SIG-M5 treated with dmso at 0.1 percent for 504 hours (cell line): Measurements from ENCODE around the gene CPNE1.
A peak's percentile ranks its signal among the peaks of the same experiment; 100 is the strongest.

Experiments
- DNase-seq: peaks from one replicate; lab custom pipeline; 2025; ENCODE audit not compliant: unreplicated experiment; lab: John Stamatoyannopoulos, UW

CPNE1 gene

DNA sequence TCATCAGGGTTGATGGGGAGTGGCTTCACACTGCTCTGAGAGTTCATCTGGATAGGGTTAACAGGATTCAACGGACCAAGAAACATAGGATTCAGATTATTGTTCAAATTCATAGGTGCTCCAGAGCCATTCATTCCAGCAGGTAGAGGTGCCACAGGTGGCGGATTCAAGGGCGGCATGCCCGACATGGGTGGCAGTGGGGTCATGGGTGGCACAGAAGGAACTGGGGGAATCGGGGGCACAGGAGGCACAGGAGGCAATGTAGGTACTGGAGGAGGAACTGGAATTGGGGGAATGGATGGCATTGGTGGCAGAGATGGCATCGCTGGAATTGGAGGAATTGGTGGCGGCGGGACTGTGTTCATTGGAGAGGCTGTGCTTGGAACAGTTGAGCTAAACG is 10.3 kb downstream of the CPNE1 start:
- no peak for DNase-seq

DNA sequence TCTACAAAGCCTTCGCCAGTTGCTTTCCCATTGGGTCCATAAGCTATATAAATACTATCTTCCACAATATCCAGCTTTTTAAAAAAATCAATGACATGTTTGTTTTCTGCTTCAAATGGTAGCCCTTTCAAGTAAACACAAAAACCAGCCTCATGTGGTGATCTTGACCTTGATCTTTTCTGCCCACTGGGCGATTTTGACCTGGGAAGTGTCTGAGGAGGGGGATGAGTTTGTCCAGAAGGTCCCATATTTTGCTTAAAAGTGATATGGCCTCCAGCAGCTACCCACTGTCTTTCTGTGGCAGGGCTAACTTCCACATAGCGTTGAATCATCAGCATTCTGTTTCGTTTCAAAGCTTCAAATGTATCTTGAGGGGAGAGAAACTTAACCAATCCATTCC is 10.8 kb downstream of the CPNE1 start:
- no peak for DNase-seq

DNA sequence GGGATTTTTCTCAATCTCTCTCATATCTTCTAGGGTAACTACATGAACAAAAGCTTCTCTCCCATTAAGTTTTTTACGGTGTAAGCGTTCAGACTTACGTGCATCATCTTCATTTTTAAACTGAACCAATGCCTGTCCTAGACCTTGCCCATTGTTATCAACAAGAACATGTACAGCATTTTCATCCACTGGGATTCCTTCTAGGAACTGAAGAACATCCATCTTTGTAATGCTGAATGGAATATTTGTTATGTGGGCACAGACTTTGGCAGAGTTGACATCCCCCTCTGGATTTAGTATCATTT is 11.3 kb downstream of the CPNE1 start:
- DNase-seq, result no peak

DNA sequence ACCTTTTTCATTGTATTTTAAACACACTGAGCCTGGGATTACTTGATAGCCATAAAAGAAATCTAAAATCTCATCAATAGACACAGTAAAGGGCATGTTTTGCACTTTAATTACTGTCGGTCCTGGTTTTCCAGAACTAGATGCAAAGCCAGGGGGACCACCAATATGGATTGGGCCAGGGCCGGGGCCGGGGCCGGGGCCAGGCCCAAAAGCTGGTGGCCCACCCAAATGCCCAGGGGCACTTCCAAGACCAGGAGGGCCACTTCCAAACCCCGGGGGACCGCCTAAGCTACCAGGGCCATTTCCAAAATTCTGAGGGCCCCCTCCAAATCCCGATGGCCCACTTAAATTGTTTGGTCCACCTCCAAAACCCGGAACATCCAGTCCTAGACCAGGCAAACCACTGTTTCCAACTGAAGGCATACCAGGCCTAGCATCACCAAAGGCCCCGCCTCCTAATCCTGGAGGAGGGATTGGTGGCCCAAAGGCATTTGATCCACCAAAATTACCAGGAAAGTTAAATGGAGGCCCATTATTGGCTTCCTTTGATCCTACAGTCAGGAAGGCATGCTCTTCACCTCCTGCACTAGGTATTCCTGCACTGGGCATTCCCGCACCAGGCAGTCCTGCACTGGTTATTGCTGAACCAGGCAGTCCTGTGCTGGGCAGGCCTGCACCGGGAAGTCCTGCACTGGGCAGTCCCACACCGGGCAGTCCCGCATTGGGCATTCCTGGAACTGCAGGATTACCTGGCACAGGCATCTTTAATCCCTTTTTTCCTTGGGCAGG is 11.9 kb downstream of the CPNE1 start:
- DNase-seq, result no peak

DNA sequence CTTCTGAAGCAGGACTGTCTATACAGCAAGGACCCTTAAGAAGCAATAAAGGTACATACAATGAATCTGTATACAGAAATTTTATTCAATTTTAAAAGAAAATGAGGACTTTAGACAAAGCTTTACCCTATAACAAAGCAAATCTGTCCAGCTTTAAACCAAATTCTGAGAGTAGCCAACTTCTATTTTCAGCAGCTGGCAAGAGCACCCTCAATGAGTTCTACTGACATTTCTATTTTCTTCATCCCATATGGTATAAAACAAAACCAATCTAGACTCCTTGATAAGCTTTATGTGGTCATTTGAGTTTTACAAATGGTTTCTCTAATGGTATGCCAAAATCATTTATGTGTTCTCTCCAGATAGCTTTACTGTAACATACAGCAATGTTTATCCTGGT is 12.7 kb downstream of the CPNE1 start:
- DNase-seq, result no peak

DNA sequence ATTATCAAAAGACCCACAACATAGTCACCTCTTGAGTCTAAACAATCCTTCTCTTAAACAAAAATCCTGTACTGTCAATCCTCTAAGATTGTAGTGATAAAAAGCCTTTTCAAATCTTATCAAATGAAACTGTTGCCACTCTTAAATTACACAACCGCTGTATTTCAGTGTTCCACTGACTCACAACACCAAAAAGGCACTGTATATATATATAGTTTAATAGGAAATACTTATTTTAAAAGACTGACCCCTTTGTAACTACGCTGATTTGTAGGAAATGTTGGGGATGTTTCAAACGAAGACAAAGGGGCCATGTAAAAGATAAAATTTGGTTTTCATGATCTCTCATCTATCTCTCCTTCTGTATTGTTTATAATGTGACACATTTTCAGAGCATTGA is 14.1 kb downstream of the CPNE1 start:
- no peak for DNase-seq

DNA sequence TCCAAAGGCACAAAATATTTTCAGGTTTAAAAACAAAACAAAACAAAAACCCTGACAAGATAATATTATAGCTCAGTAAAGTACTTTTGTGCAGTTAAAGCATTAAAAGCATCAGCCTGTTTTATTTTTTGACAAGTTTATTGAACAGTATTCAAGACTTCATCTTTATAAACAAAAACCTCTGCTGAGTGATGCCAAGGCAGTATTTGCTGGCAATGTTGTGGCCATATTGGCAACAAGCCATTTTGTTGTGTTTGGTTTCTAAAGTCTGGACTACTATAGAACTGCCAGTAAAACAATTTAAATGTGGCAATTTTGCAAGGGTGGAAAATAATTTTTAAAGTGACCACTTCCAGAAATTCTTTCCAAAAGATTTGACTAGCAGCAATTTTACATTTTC is 15.9 kb downstream of the CPNE1 start:
- DNase-seq, result no peak

DNA sequence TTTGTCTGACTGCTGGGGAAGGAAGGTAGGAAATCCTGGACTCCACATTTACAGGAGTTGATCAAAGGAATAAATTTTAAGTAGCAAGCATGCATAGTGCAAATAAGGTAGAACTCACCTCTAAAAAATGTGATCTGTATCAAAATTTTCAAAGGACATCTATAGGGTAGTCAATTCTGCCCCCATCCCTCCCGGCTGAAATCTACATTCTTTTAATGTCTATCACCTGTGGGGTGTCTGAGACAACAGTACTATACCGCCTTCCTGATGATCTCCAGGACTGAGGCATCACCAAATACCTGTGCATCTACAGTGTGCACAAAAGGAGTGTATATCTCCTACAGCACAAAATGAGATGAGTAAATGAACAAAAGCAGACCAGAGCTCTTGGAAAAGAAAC is 19.9 kb downstream of the CPNE1 start:
- no peak for DNase-seq

DNA sequence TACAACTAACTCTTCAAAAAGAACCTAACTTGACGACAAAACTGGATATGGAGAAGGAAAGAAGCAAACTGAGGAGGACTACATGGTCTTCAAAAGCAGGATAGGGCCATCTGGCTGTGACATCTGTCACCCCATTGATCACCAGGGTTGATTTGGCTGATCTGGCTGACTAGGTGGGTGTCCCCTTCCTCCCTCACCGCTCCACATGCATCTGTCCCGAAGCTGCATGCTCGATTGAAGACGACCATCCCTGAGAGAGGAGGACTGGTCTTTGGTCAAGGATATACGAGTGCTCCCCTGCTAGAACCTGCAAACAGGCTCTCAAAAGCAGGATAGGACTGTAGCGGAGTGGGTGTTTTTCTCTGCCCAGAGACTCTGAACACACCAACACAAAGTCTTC is 21.7 kb downstream of the CPNE1 start:
- DNase-seq, result no peak

DNA sequence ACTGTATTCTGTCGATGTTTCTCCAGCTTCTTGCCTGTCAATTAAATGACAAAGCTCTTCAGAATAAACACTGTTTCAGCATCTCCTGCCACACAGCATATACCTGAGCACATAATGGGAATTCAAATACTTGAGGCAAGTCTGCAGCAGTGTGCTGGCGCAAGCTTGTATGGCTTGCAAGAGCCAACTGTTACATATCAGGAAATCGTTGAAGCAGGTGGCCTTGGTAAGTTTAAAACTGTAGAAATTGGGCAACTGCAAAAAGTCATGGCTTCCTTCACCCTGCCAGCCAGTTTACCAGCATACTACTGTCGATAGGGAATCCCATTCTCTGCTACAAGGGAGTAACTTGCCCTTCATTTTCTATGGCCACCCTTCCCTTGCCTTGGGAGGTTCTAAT is 23.0 kb downstream of the CPNE1 start:
- DNase-seq, result no peak

DNA sequence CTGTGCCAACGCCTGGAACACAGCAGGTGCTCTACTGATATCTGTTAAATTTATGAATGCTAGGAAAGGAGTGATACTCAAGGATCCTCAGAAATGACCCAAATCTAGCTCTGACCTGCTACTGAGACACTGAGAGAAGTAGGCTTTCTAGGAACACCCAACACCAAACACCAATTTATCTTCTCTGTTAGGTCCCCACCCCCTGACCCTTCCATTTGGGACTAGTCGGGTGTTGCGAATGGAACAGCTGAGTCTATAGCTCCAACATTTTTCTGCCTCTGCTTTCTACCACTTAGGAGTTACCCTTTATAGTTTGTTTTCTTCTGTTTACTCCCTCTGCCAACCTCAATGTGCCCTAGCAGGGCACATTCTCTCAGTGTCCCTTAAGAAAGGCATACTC is 24.0 kb downstream of the CPNE1 start:
- DNase-seq, result no peak

DNA sequence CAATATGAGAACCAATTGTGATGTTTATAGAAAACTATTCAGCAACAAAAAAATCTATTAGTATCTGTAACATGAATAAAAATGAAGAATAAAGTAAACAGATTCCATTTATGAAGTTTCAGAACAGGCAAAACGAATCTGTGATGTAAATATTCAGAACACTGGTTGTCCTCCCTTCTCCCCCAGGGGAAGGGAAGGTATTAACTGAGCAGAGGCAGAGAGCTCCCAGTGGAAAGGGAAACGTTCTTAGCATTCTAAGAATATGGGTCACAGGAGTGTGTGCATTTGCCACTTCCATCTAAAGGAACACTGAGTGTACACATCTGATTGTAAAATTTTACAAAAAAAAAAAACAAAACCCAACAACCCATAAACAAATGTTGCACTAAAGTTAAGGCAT is 25.9 kb downstream of the CPNE1 start:
- no peak for DNase-seq

DNA sequence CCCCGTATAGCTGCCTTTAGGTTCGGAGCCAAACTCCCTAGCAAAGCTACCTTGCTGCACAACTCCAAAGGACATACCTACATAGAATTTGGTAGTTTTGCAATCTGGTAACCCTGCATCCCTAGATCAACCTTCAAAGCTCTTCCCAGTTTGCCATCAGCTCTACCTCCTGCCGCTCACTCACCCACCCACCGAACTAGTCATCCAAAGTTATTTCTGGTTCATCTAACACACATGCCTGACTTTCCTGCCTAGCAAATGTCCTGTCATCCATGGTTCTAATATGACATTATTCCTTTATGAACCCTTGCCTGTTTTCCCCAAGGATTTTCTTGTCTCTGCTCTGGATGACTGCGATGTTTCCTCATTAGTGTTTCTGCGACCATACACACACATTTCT is 27.4 kb downstream of the CPNE1 start:
- no peak for DNase-seq

DNA sequence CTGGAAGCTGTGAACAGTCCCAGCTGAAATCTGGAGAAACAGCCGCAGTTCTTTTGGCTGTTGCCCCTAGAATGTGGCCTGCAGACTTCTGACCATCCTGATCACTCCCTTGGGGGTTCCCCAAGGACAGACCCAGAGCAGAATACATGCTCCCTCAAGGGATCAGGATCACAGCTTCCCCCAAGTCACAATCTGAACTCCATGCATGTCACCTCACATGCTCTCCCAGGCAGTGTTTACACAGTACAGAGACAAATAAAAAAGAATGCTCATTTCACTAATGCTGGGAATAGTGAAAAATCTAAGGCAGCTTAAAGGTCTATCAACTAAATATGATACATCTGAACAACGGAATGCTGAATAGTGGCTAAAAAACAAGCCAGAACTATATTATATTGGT is 28.6 kb downstream of the CPNE1 start:
- DNase-seq, result no peak

DNA sequence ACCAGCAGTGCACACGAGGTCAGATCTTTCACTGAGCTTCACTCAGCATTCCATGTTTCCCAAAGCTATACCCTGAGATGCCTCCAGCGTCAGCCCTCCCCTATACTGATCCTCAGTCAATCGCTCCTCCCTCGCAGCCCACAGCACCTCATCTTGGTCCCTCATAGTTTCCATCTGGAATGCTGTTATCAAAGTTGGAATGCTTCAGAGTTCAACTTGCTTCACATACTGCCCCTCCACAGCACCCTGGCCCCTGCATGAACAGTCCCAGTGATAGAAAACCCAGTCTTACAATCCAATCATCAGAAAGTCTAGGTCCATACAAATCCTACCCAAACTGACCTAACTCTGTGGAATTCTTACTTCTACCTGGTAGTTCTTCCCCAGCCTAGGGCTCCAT is 29.0 kb downstream of the CPNE1 start:
- DNase-seq, result no peak

DNA sequence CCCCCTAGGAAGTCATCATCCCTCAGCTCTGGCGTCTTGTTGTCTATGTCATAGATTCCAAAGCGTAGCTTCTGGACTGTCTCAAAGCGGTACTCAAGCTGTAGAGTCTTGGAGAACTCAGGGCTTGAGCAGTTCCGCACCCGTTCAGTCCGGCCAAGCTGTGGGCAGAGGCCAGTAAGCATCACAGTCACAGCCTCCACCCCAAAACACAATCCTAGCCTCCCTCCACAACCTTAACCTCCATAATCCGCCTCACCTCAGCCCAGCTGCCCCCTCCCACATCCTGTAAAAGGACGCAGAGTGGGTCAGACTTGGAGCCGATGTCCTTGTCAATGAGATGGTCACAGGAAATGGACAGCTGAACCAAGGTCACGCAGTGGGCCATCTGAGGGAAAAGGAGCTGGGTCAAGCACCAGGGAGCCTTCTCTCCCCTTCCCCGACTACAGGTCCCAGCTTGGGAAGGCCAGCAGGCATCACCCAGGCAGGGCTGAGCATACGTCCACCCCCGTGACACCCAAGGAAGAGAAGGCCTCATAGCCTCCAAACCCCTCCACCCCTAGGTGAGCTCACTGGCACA is 32.1 kb downstream of the CPNE1 start:
- no peak for DNase-seq

DNA sequence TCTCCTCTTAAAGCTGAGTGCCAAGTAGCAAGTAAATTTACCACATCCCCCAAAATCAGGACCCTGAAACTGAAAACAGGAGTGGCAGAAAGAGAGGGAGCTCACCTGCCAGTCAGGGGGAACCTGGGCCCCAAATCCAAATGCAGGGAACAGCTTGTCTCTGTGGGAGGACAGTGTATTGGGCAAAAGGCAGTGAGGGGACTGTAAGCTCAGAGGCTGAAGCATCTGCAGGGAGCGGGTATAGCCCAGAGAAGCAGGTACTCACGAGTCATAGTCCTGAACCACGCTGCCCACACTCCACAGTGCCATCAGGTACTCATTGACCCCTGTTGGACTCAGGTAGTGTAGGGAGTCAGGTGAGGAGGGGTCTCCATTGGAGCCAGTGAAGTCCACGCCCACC is 34.1 kb downstream of the CPNE1 start:
- DNase-seq, result no peak

DNA sequence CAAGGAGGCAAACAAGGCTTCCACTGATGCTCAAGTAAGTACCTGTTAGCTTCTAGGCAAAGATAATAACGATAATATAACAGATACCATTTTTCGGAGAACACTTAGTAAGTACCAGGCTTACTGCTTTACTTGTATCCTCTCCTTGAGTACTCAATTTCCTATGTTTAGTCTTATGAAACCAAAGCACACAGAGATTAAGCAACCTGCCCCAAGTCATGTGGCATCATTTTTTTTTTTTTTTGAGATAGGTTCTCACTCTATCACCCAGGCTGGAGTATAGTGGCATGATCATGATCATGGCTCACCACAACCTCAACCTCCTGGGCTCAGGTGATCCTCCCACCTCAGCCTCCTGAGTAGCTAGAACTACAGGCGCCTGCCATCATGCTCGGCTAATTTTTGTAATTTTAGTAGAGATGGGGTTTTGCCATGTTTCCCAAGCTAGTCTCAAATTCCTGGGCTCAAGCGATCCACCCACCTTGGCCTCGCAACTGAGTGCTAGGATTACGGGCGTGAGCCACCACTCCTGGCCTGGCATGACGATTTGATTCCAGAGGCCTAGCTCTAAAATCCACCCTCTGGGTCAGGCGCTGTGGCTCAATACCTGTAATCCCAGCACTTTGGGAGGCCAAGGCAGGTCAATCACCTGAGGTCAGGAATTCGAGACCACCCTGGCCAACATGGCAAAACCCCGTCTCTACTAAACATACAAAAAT is 35.1 kb downstream of the CPNE1 start:
- DNase-seq, result peak; percentile 60

DNA sequence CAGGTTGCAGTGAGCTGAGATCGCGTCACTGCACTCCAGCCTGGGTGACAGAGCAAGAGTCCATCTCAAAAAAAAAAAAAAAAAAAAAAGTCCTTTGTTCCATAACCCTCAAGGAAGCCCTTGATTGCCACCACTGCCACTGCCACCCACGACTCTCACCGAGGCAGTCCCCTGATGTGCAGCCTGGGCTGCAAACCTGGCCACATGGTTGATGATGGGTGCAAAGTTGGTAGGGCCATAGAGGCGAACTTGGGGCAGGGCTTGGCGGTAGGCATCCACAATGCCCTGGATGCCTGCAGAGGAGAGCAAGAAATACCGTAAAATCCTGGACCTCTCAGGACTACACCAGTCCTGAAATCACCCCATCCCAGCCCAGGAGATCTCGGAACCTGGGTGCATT is 37.6 kb downstream of the CPNE1 start:
- no peak for DNase-seq

DNA sequence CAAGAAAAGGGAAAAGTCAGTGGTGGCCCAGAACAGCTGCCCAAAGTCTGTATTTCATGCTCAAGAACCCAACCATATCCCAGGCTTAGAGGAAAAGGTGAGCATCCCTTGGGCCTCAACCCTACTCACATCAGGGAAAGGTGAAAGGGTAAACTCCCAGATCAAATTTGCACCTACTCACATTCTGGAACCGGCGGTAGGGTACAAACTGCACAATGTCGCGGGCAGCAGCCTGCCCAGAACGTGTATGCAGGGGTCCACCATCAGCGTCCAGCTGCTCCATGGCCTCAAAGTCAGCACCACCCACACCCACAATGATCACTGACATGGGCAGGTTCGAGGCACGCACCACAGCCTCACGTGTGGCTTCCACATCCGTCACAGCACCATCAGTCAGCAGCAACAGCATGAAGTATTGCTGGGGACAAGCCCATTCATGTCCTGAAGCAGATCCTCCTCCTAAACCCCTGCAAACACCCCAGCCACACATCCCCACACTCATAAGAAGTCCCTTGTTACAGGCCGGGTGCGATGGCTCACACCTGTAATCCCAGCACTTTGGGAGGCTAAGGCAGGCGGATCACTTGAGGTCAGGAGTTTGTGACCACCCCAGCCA is 38.2 kb downstream of the CPNE1 start:
- no peak for DNase-seq

DNA sequence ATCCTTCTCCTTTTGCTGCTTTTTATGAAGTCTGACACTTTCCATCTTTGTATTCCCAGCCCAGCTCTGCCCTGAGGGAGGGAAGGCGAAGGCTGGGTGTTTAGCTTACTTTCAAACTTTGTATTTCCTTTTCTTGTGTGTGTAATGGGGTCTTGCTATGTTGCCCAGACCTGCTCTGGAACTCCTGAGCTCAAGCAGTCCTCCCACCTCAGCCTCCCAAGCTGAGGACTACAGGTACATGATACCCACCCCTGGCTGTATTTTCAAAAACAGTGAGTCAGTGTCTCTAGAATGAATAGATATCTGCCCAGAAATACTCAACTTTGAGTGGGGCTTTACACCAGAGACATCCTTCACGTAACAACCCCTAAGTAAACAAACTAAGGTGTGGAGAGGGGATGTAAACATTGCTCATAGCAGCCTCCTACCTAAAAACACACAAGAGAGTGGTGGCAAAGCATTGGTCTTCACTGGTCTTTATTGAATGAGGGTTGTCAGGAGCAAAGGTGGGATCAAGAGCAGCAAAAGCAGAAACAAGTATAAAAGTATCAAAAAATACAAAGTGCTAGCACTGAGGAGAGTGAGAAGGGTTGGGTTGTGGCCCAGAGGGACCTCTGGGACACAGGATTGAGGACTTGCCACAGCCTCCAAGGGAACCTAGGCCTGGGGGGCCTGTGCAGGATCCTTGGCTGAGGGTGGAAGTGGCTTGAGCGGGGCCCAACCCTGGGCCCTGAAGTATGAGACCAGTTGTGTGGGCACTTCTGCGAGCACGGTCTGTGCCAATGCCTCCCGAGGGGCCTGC is 38.9 kb downstream of the CPNE1 start:
- no peak for DNase-seq
